GDM1 (cell line): Measurements from ENCODE around the gene CNPY4.

ENCODE experiments used
- DNase-seq: peaks from one replicate; lab custom pipeline; 2025; lab: John Stamatoyannopoulos, UW

Gene CNPY4

GRCh38 chr7:100091411-100092181 lies 27.8 kb upstream of the CNPY4 start:
- DNase-seq, result no peak

- no peak for DNase-seq
These were observed 26.4 kb upstream of the CNPY4 start for GRCh38 chr7:100093054-100093453.

- DNase-seq, result no peak
These were observed 25.9 kb upstream of the CNPY4 start for GRCh38 chr7:100093498-100093897.

- no peak for DNase-seq
These were observed 25.4 kb upstream of the CNPY4 start for GRCh38 chr7:100093925-100094486.

GRCh38 chr7:100095289-100095688 lies 24.1 kb upstream of the CNPY4 start:
- no peak for DNase-seq

- DNase-seq, result no peak
These were observed 23.7 kb upstream of the CNPY4 start for GRCh38 chr7:100095704-100096103.

GRCh38 chr7:100098913-100099312 lies 20.5 kb upstream of the CNPY4 start:
- no peak for DNase-seq

- DNase-seq, result no peak
These were observed 20.0 kb upstream of the CNPY4 start for GRCh38 chr7:100099452-100099851.

GRCh38 chr7:100100420-100101015 lies 18.9 kb upstream of the CNPY4 start:
- DNase-seq, result peak; percentile 85

GRCh38 chr7:100101016-100101862 lies 18.2 kb upstream of the CNPY4 start, which contains the start of the genes AP4M1 and MCM7:
Gene AP4M1, plus strand, starts transcription at chr7:100101643. Its CDS starts 72 bp downstream, at chr7:100101715.
Gene MCM7, minus strand, starts transcription at chr7:100101397. Its CDS starts 103 bp downstream, at chr7:100101294.
- peak; percentile 97 for DNase-seq

GRCh38 chr7:100102950-100103840 lies 16.2 kb upstream of the CNPY4 start:
- DNase-seq, result no peak

GRCh38 chr7:100105534-100105933 lies 13.9 kb upstream of the CNPY4 start:
- no peak for DNase-seq

- no peak for DNase-seq
These were observed 12.8 kb upstream of the CNPY4 start for GRCh38 chr7:100106633-100107032.

- no peak for DNase-seq
These were observed 12.2 kb upstream of the CNPY4 start for GRCh38 chr7:100107125-100107737.

- DNase-seq, result no peak
These were observed 11.5 kb upstream of the CNPY4 start for GRCh38 chr7:100107890-100108289.

- no peak for DNase-seq
These were observed 9.8 kb upstream of the CNPY4 start for GRCh38 chr7:100109521-100110163.

GRCh38 chr7:100111156-100111555 lies 8.3 kb upstream of the CNPY4 start:
- DNase-seq, result no peak

GRCh38 chr7:100111914-100112313 lies 7.5 kb upstream of the CNPY4 start:
- DNase-seq, result no peak

- no peak for DNase-seq
These were observed 4.4 kb upstream of the CNPY4 start for GRCh38 chr7:100115026-100115425.

- DNase-seq, result no peak
These were observed 904 bp upstream of the CNPY4 start for GRCh38 chr7:100118388-100119071.
